Gastrocnemius medialis (tissue), 4 donors: ENCODE data around the gene YTHDF1. TPM values are rescaled to one million over a fixed set of nuclear protein-coding genes. Genes with fewer than 3 reads are reported as not detected.

Experiments used
- ATAC-seq, 2 donors: fragments of 150-250 bp; one replicate each; pipeline ENCODE4 v1.9.1; 2016
- DNase-seq, 2 donors: peaks; one replicate each; pipeline ENCODE4 v3.0.0-alpha.2; 2019
- H3K27ac ChIP-seq, 4 donors: fragments of 200-600 bp; sonication (generic); 1 replicate in 1 of 4; 2 replicates in 3 of 4; pipeline ENCODE4 v1.5.1; 2016 to 2018; ENCODE audit warnings: mild to moderate bottlenecking in 2 of 4, moderate library complexity in 1 of 4
- H3K27me3 ChIP-seq, 3 donors: fragments of 200-600 bp; sonication (generic) in 2 of 3; 1 replicate in 1 of 3; 2 replicates in 2 of 3; pipeline versions ENCODE4 v1.5.1 to v1.6.0; 2016 to 2019; ENCODE audit warnings: mild to moderate bottlenecking in 1 of 3, moderate library complexity in 1 of 3
- H3K36me3 ChIP-seq, 2 donors: fragments of 200-600 bp; sonication (generic) in 1 of 2; one replicate each; pipeline ENCODE4 v1.5.1; 2017 to 2018
- H3K4me1 ChIP-seq, 2 donors: fragments of 200-600 bp; sonication (generic) in 1 of 2; one replicate each; pipeline ENCODE4 v1.5.1; 2016 to 2017; ENCODE audit warnings: mild to moderate bottlenecking in 2 of 2
- H3K4me3 ChIP-seq, 4 donors: fragments of 200-600 bp; sonication (generic) in 3 of 4; 1 replicate in 1 of 4; 2 replicates in 3 of 4; pipeline ENCODE4 v1.5.1; 2016 to 2019; ENCODE audit warnings: mild to moderate bottlenecking in 2 of 4
- H3K9me3 ChIP-seq, 3 donors: fragments of 200-600 bp; sonication (generic) in 2 of 3; 1 replicate in 1 of 3; 2 replicates in 2 of 3; pipeline ENCODE4 v1.5.1; 2016 to 2019
- CTCF ChIP-seq, 5 experiments: fragments of 450-650 bp in 3 of 5; fragments of 200-600 bp in 2 of 5; sonication (generic) in 2 of 5; IDR thresholded peaks in 4 of 5; conservative IDR thresholded peaks in 1 of 5; 1 replicate in 4 of 5; 2 replicates in 1 of 5; pipeline ENCODE4 v1.5.1; 2016 to 2019; ENCODE audit warnings: antibody characterized with exemption in 5 of 5, mild to moderate bottlenecking in 3 of 5, moderate library complexity in 3 of 5
- POLR2A ChIP-seq, 2 donors: fragments of 450-650 bp; IDR thresholded peaks; one replicate each; pipeline ENCODE4 v1.6.1; 2017; ENCODE audit warnings: antibody characterized with exemption in 2 of 2, mild to moderate bottlenecking in 2 of 2, moderate library complexity in 2 of 2
- in situ Hi-C, 4 donors: fragments of 200-750 bp; cut with MboI; loops; one replicate each; pipeline versions ENCODE4 v1.15.0 to v1.8.0; 2017; ENCODE audit warnings: low sequenced_read_pairs in 4 of 4
- intact Hi-C: fragments of 100-400 bp; cut with DNase I; formaldehyde crosslinking; loops from one replicate; pipeline ENCODE4 v1.15.1; 2023; ENCODE audit warnings: low total_unique reads
- microRNA counts, 2 donors: library from miRNA; unstranded; fragments of <30 nt; microRNA quantifications; one replicate each; lab custom pipeline; 2016
- microRNA-seq, 2 donors: library from miRNA; unstranded; fragments of <30 nt; microRNA quantifications; one replicate each; pipeline ENCODE4, GENCODE V29; 2016; ENCODE audit warnings: borderline replicate concordance in 2 of 2
- total RNA-seq, 4 donors: library from RNA; depleted of rRNA; stranded (reverse); fragments of >200 nt; gene quantifications; one replicate each; pipeline versions ENCODE4 v1.1.0 to v1.2.3, GENCODE V29; 2016

YTHDF1 gene
- total RNA-seq, 4 donors from 2014 or later, result 37.1 to 45.7 (median 40.4) TPM

GRCh38 chr20:63150391-63150898 lies 65.5 kb downstream of the YTHDF1 start:
- ATAC-seq, result no peak
- DNase-seq, result no peak
- H3K36me3 ChIP-seq, result no peaks in the 10 kb centered on the region
- H3K9me3 ChIP-seq, result no peaks in the 10 kb centered on the region
- no peak overlapping the region for H3K4me3 ChIP-seq
- peaks cover 0 to 12% of the 10 kb centered on the region in 2 donors for H3K4me1 ChIP-seq
- H3K27me3 ChIP-seq, result peaks cover 59 to 81% (median 79%) of the 10 kb centered on the region in 3 donors
- intact Hi-C loops (no loop called here), in situ Hi-C loops (no loop called here)
- TF ChIP-seq CTCF (IDR thresholded peaks at IDR 0.05 in 4 of 5, conservative IDR thresholded peaks at IDR 0.05 in 1 of 5) (no peak), POLR2A (IDR thresholded peaks at IDR 0.05) (no peak)
- H3K27ac ChIP-seq, result peak overlapping the region in 1 of 4 donors; percentile 27

- Histone ChIP-seq H3K27ac (peak overlapping the region in 1 of 4 donors; percentile 27), H3K27me3 (peaks cover 61 to 82% (median 77%) of the 10 kb centered on the region in 3 donors), H3K36me3 (no peaks in the 10 kb centered on the region), H3K9me3 (no peaks in the 10 kb centered on the region), H3K4me3 (no peak overlapping the region), H3K4me1 (peaks cover 0 to 12% of the 10 kb centered on the region in 2 donors)
- ATAC-seq (peak in 1 of 2 donors; percentile 30), DNase-seq (no peak)
- intact Hi-C loops (no loop called here), in situ Hi-C loops (no loop called here)
- TF ChIP-seq POLR2A (IDR thresholded peaks at IDR 0.05) (no peak), CTCF (IDR thresholded peaks at IDR 0.05 in 4 of 5, conservative IDR thresholded peaks at IDR 0.05 in 1 of 5) (no peak)
Observed at GRCh38 chr20:63149531-63150192, 66.3 kb downstream of the YTHDF1 start.

GRCh38 chr20:63148696-63149095 lies 67.2 kb downstream of the YTHDF1 start:
- TF ChIP-seq POLR2A (IDR thresholded peaks at IDR 0.05), result no peak
- TF ChIP-seq CTCF (IDR thresholded peaks at IDR 0.05 in 4 of 5, conservative IDR thresholded peaks at IDR 0.05 in 1 of 5), result no peak
- no peak for ATAC-seq
- Histone ChIP-seq H3K4me3 (no peak overlapping the region), H3K27ac (no peak overlapping the region), H3K9me3 (no peaks in the 10 kb centered on the region), H3K36me3 (no peaks in the 10 kb centered on the region), H3K27me3 (peaks cover 54 to 76% (median 70%) of the 10 kb centered on the region in 3 donors), H3K4me1 (peaks cover 0 to 12% of the 10 kb centered on the region in 2 donors)
- no peak for DNase-seq
- intact Hi-C loops, result no loop called here
- in situ Hi-C loops, result no loop called here

- ATAC-seq (no peak), DNase-seq (no peak)
- Histone ChIP-seq H3K4me3 (no peak overlapping the region), H3K9me3 (no peaks in the 10 kb centered on the region), H3K27ac (no peak overlapping the region), H3K27me3 (peaks cover 42 to 68% (median 64%) of the 10 kb centered on the region in 3 donors), H3K36me3 (no peaks in the 10 kb centered on the region), H3K4me1 (peaks cover 0 to 12% of the 10 kb centered on the region in 2 donors)
- in situ Hi-C loops (no loop called here), intact Hi-C loops (no loop called here)
- TF ChIP-seq CTCF (IDR thresholded peaks at IDR 0.05 in 4 of 5, conservative IDR thresholded peaks at IDR 0.05 in 1 of 5) (no peak), POLR2A (IDR thresholded peaks at IDR 0.05) (no peak)
Observed at GRCh38 chr20:63147532-63147931, 68.4 kb downstream of the YTHDF1 start.

MicroRNA genes within 50 kb of the gene (microRNA counts, 767-probe panel; counts per million panel counts)
- 356 to 448 counts per million in 2 donors for microRNA hsa-miR-124-3p (lab: Ali Mortazavi, UCI)
- 356 to 448 counts per million in 2 donors for microRNA hsa-miR-3196 (lab: Ali Mortazavi, UCI)

Small RNA genes lying within 50 kb of the gene (microRNA-seq; reads per million reads assigned to microRNA genes)
- 0 reads per million in 2 donors for gene MIR124-3
- gene MIR3196, result 0 reads per million in 2 donors

Other genes with a start within 250 kb of the YTHDF1 start
- gene BHLHE23, start 209.2 kb downstream of the YTHDF1 start, total RNA-seq, result not detected
- gene BIRC7, start 19.8 kb upstream of the YTHDF1 start, total RNA-seq, result not detected
- gene NKAIN4, start 38.3 kb upstream of the YTHDF1 start, total RNA-seq, result not detected
- gene ARFGAP1, start 56.7 kb upstream of the YTHDF1 start, total RNA-seq, result 10 to 100 TPM; 15.2 to 24.4 (median 18.0) TPM
- under 1 TPM in 1 of 4 donors, not detected in 3; 0.23 TPM for gene COL20A1, start 77.1 kb upstream of the YTHDF1 start, total RNA-seq
- gene CHRNA4, start 145.2 kb upstream of the YTHDF1 start, total RNA-seq, result not detected